Measurements from ENCODE around the gene IL22RA1. TPM values are rescaled to one million over a fixed set of nuclear protein-coding genes. Genes with fewer than 3 reads are reported as not detected.

The IL22RA1 gene
- total RNA-seq, 1 donor from 2014 or later = not detected

- H4K20me1 ChIP-seq (ENCODE audit: insufficient read depth, low read length) = no peaks in the 10 kb centered on the region
- no peaks in the 10 kb centered on the region for H3K4me1 ChIP-seq (ENCODE audit: insufficient read depth, low read length)
- H3K27me3 ChIP-seq (ENCODE audit: insufficient read depth, low read length) = peaks cover 6% of the 10 kb centered on the region
- H3K4me2 ChIP-seq (ENCODE audit: low read length) = no peak overlapping the region
- H2AFZ ChIP-seq (ENCODE audit: low read depth, low read length) = no peak overlapping the region
- H3K36me3 ChIP-seq (ENCODE audit: insufficient read depth, low read length) = no peaks in the 10 kb centered on the region
- Mint-ChIP-seq H3K9me3 (ENCODE audit: unreplicated experiment) (no peaks in the 10 kb centered on the region), H3K36me3 (ENCODE audit: low read depth, unreplicated experiment) (no peaks in the 10 kb centered on the region), H3K4me3 (ENCODE audit: unreplicated experiment) (no peak overlapping the region), H3K27me3 (ENCODE audit: low read depth, unreplicated experiment) (peaks cover 37% of the 10 kb centered on the region), H3K4me1 (ENCODE audit: low read depth, unreplicated experiment) (no peaks in the 10 kb centered on the region), H3K27ac (ENCODE audit: unreplicated experiment) (no peak overlapping the region)
- H3K9ac ChIP-seq (ENCODE audit: low read length) = no peak overlapping the region
- H3K4me3 ChIP-seq (ENCODE audit: insufficient read depth, low read depth, low read length) = no peak overlapping the region
- H3K79me2 ChIP-seq (ENCODE audit: insufficient read depth, low read length) = no peaks in the 10 kb centered on the region
- DNase-seq (ENCODE audit: low read depth) (no peak), FAIRE-seq (no peak)
- no peak for TF ChIP-seq EZH2 (IDR thresholded peaks at IDR 0.05; ENCODE audit: insufficient read depth, low read length)
- H3K9me3 ChIP-seq (ENCODE audit: insufficient read depth, low read depth, low read length) = no peaks in the 10 kb centered on the region
- H3K27ac ChIP-seq (ENCODE audit: low read depth, low read length) = no peak overlapping the region
These were observed 44.8 kb downstream of the IL22RA1 start for GRCh38 chr1:24098102-24098501.

GRCh38 chr1:24097663-24098062 is 45.3 kb downstream of the IL22RA1 start:
- Mint-ChIP-seq H3K27ac (ENCODE audit: unreplicated experiment) (no peak overlapping the region), H3K4me1 (ENCODE audit: low read depth, unreplicated experiment) (no peaks in the 10 kb centered on the region), H3K4me3 (ENCODE audit: unreplicated experiment) (no peak overlapping the region), H3K36me3 (ENCODE audit: low read depth, unreplicated experiment) (no peaks in the 10 kb centered on the region), H3K9me3 (ENCODE audit: unreplicated experiment) (no peaks in the 10 kb centered on the region), H3K27me3 (ENCODE audit: low read depth, unreplicated experiment) (peaks cover 40% of the 10 kb centered on the region)
- no peaks in the 10 kb centered on the region for H3K4me1 ChIP-seq (ENCODE audit: insufficient read depth, low read length)
- H3K9me3 ChIP-seq (ENCODE audit: insufficient read depth, low read depth, low read length) = no peaks in the 10 kb centered on the region
- H3K27ac ChIP-seq (ENCODE audit: low read depth, low read length) = no peak overlapping the region
- H3K27me3 ChIP-seq (ENCODE audit: insufficient read depth, low read length) = peaks cover 6% of the 10 kb centered on the region
- no peaks in the 10 kb centered on the region for H3K79me2 ChIP-seq (ENCODE audit: insufficient read depth, low read length)
- no peaks in the 10 kb centered on the region for H4K20me1 ChIP-seq (ENCODE audit: insufficient read depth, low read length)
- no peak overlapping the region for H3K4me3 ChIP-seq (ENCODE audit: insufficient read depth, low read depth, low read length)
- H3K4me2 ChIP-seq (ENCODE audit: low read length) = no peak overlapping the region
- H3K36me3 ChIP-seq (ENCODE audit: insufficient read depth, low read length) = no peaks in the 10 kb centered on the region
- DNase-seq (ENCODE audit: low read depth) (no peak), FAIRE-seq (no peak)
- no peak for TF ChIP-seq CTCF (IDR thresholded peaks at IDR 0.05; ENCODE audit: insufficient read depth, low read depth, low read length)
- TF ChIP-seq EZH2 (IDR thresholded peaks at IDR 0.05; ENCODE audit: insufficient read depth, low read length) = no peak
- H2AFZ ChIP-seq (ENCODE audit: low read depth, low read length) = no peak overlapping the region
- no peak overlapping the region for H3K9ac ChIP-seq (ENCODE audit: low read length)

- FAIRE-seq (no peak), DNase-seq (ENCODE audit: low read depth) (no peak)
- Histone ChIP-seq H3K27ac (ENCODE audit: low read depth, low read length) (no peak overlapping the region), H3K4me3 (ENCODE audit: insufficient read depth, low read depth, low read length) (no peak overlapping the region), H3K9me3 (ENCODE audit: insufficient read depth, low read depth, low read length) (no peaks in the 10 kb centered on the region), H4K20me1 (ENCODE audit: insufficient read depth, low read length) (no peaks in the 10 kb centered on the region), H2AFZ (ENCODE audit: low read depth, low read length) (no peak overlapping the region), H3K79me2 (ENCODE audit: insufficient read depth, low read length) (no peaks in the 10 kb centered on the region), H3K4me2 (ENCODE audit: low read length) (no peak overlapping the region), H3K4me1 (ENCODE audit: insufficient read depth, low read length) (no peaks in the 10 kb centered on the region), H3K27me3 (ENCODE audit: insufficient read depth, low read length) (peaks cover 6% of the 10 kb centered on the region), H3K9ac (ENCODE audit: low read length) (no peak overlapping the region), H3K36me3 (ENCODE audit: insufficient read depth, low read length) (no peaks in the 10 kb centered on the region)
- TF ChIP-seq EZH2 (IDR thresholded peaks at IDR 0.05; ENCODE audit: insufficient read depth, low read length) = no peak
- no peak for TF ChIP-seq CTCF (IDR thresholded peaks at IDR 0.05; ENCODE audit: insufficient read depth, low read depth, low read length)
- Mint-ChIP-seq H3K27me3 (ENCODE audit: low read depth, unreplicated experiment) (peaks cover 40% of the 10 kb centered on the region), H3K4me1 (ENCODE audit: low read depth, unreplicated experiment) (no peaks in the 10 kb centered on the region), H3K36me3 (ENCODE audit: low read depth, unreplicated experiment) (no peaks in the 10 kb centered on the region), H3K4me3 (ENCODE audit: unreplicated experiment) (no peak overlapping the region), H3K27ac (ENCODE audit: unreplicated experiment) (no peak overlapping the region), H3K9me3 (ENCODE audit: unreplicated experiment) (no peaks in the 10 kb centered on the region)
These were observed 46.2 kb downstream of the IL22RA1 start for GRCh38 chr1:24096739-24097103.

Data from astrocyte (in vitro differentiated cells and primary cell).